HL-60 (cell line): Measurements from ENCODE around the gene KRTAP5-5.

Source experiments
- DNase-seq, 2 experiments: peaks; one replicate each; pipeline ENCODE4 v3.0.0-alpha.2; 2010 to 2020; ENCODE audit warnings: low read depth in 1 of 2, low spot score in 1 of 2
- H3K27ac ChIP-seq: fragments of 250-450 bp; sonication (Bioruptor Pico); replicated peaks from 2 replicates; pipeline ENCODE4 v1.5.1; 2020; ENCODE audit warnings: mild to moderate bottlenecking, moderate library complexity
- H3K27me3 ChIP-seq: fragments of 250-450 bp; sonication (Bioruptor Pico); 2 replicates; pipeline ENCODE4 v1.5.1; 2021; ENCODE audit warnings: mild to moderate bottlenecking, moderate library complexity; ENCODE audit not compliant: insufficient read depth, poor library complexity, severe bottlenecking
- H3K4me3 ChIP-seq: replicated peaks from 2 replicates; pipeline ENCODE4 v1.5.1; 2011; ENCODE audit warnings: mild to moderate bottlenecking, control low read depth, low read length; ENCODE audit not compliant: insufficient read depth
- GABPA ChIP-seq: IDR thresholded peaks from 2 replicates; pipeline ENCODE4 v1.6.1; 2012; ENCODE audit warnings: low read depth
- POLR2AphosphoS5 ChIP-seq: IDR thresholded peaks from 2 replicates; pipeline ENCODE4 v1.6.1; 2012; ENCODE audit warnings: low read depth
- SPI1 ChIP-seq: IDR thresholded peaks from 2 replicates; pipeline ENCODE4 v1.6.1; 2012; ENCODE audit warnings: low read depth, mild to moderate bottlenecking, borderline replicate concordance
- TF ChIP-seq, protein P1 (sequence below): IDR thresholded peaks from one replicate; pipeline ENCODE4 v1.5.1; 2011; ENCODE audit warnings: low read length, control low read depth, inconsistent platforms; ENCODE audit not compliant: insufficient read depth
- TF ChIP-seq, protein P2 (sequence below): IDR thresholded peaks from 2 replicates; pipeline ENCODE4 v1.6.1; 2012; ENCODE audit warnings: low read depth; ENCODE audit not compliant: insufficient replicate concordance

KRTAP5-5 gene

DNA sequence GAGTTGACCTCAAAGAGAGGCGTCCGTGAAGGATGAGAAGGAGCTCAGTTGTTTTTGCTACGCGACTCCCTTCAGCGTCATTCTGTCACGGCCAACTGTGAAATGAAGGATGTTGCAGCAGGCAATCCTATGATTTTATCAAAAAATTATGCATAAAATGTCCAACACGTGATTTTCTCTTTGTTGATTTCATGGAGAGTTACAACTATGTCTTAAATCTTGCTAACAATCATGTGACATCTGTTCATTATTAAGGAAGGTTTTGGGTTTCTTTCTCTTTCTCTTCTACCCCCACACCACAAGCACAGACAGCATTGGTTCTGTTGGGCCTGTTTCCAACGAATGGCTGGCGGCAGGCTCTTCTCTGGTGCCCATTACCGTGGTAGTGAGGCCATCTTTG is 11.3 kb upstream of the KRTAP5-5 start:
- H3K27me3 ChIP-seq: no peaks in the 10 kb centered on the region
- H3K4me3 ChIP-seq: no peak overlapping the region
- H3K27ac ChIP-seq: no peak overlapping the region
- TF ChIP-seq SPI1 (no peak), POLR2AphosphoS5 (no peak), GABPA (no peak)
- TF ChIP-seq, protein P1, sequence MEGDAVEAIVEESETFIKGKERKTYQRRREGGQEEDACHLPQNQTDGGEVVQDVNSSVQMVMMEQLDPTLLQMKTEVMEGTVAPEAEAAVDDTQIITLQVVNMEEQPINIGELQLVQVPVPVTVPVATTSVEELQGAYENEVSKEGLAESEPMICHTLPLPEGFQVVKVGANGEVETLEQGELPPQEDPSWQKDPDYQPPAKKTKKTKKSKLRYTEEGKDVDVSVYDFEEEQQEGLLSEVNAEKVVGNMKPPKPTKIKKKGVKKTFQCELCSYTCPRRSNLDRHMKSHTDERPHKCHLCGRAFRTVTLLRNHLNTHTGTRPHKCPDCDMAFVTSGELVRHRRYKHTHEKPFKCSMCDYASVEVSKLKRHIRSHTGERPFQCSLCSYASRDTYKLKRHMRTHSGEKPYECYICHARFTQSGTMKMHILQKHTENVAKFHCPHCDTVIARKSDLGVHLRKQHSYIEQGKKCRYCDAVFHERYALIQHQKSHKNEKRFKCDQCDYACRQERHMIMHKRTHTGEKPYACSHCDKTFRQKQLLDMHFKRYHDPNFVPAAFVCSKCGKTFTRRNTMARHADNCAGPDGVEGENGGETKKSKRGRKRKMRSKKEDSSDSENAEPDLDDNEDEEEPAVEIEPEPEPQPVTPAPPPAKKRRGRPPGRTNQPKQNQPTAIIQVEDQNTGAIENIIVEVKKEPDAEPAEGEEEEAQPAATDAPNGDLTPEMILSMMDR: no peak
- TF ChIP-seq, protein P2, sequence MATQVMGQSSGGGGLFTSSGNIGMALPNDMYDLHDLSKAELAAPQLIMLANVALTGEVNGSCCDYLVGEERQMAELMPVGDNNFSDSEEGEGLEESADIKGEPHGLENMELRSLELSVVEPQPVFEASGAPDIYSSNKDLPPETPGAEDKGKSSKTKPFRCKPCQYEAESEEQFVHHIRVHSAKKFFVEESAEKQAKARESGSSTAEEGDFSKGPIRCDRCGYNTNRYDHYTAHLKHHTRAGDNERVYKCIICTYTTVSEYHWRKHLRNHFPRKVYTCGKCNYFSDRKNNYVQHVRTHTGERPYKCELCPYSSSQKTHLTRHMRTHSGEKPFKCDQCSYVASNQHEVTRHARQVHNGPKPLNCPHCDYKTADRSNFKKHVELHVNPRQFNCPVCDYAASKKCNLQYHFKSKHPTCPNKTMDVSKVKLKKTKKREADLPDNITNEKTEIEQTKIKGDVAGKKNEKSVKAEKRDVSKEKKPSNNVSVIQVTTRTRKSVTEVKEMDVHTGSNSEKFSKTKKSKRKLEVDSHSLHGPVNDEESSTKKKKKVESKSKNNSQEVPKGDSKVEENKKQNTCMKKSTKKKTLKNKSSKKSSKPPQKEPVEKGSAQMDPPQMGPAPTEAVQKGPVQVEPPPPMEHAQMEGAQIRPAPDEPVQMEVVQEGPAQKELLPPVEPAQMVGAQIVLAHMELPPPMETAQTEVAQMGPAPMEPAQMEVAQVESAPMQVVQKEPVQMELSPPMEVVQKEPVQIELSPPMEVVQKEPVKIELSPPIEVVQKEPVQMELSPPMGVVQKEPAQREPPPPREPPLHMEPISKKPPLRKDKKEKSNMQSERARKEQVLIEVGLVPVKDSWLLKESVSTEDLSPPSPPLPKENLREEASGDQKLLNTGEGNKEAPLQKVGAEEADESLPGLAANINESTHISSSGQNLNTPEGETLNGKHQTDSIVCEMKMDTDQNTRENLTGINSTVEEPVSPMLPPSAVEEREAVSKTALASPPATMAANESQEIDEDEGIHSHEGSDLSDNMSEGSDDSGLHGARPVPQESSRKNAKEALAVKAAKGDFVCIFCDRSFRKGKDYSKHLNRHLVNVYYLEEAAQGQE: no peak
- no peak for DNase-seq

DNA sequence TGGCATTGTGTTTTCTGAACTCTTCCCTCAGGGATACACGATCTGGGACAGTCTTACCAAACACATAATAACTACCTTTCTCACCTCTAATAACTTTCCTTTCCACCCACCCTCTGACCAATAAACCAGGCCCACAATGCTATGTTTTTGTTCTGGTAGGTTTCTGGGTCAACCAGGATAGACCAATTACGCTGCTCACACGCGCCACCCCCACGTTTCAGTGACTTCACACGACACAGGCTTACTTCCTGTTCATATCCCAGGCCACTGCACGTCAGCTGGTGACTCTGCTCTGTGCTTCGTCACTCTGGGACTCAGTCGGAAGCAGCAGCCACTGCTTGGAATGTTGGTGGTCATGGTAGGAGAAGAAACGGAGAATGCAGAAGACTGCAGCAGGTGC is 10.1 kb upstream of the KRTAP5-5 start:
- no peak overlapping the region for H3K4me3 ChIP-seq
- H3K27me3 ChIP-seq: no peaks in the 10 kb centered on the region
- H3K27ac ChIP-seq: no peak overlapping the region
- peak in 1 of 2 experiments; percentile 20 for DNase-seq
- TF ChIP-seq GABPA (no peak), POLR2AphosphoS5 (no peak), SPI1 (no peak)
- TF ChIP-seq, protein P2: no peak
- TF ChIP-seq, protein P1: no peak

DNA sequence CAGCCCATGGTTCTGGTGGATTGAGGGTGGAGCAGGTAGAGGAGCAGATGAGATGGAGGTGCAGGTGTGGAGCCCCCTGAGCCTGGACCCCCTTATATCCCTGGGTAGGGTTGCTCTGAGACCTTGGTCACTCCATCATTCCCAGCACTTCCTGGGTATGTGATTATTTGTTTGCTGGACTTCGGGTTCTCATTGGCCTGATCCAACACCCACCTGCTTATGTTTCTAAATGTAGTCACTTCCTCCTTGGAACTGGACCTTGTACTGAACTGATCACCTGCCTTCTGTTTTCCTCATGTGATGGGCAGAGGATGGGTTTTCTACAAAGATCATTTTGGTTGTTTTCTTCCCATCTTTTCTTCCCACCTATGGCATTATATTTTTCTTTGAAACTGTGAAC is 7.5 kb upstream of the KRTAP5-5 start, which contains the start of gene KRTAP5-4:
Gene KRTAP5-4 (minus strand): TSS at position 53 of the 400 bp plus-strand sequence. CDS start 45 bp downstream, at position 8.
- H3K4me3 ChIP-seq: no peak within 1 kb of the TSS
- TF ChIP-seq, protein P1: no peak
- TF ChIP-seq, protein P2: no peak
- TF ChIP-seq GABPA: no peak
- TF ChIP-seq POLR2AphosphoS5: no peak
- TF ChIP-seq SPI1: no peak
- DNase-seq: no peak
- H3K27ac ChIP-seq: no peak within 1 kb of the TSS
- no peaks in the 10 kb centered on the region for H3K27me3 ChIP-seq
